HFFc6 (cell line): ENCODE results near the gene TMEM161B. TPM values are rescaled to one million over a fixed set of nuclear protein-coding genes. Genes with fewer than 3 reads are reported as not detected.
"Not testable (repeated sequence)": the region's sequence is repeated elsewhere in the genome, so short reads cannot be mapped to it uniquely, and the experiment has no call there.

Experiments used
- DNase-seq: peaks from one replicate; pipeline ENCODE4 v3.0.0-alpha.2; 2018
- H3K27ac Mint-ChIP-seq: 2 replicates; pipeline ENCODE4 v1.8.0; 2020; ENCODE audit warnings: mild to moderate bottlenecking, mixed read lengths
- H3K27me3 Mint-ChIP-seq: 2 replicates; pipeline ENCODE4 v1.8.0; 2021; ENCODE audit warnings: mild to moderate bottlenecking, moderate library complexity, mixed read lengths; ENCODE audit not compliant: insufficient read depth
- H3K36me3 Mint-ChIP-seq: 2 replicates; pipeline ENCODE4 v1.8.0; 2021; ENCODE audit warnings: low read depth, mixed read lengths
- H3K4me1 Mint-ChIP-seq: 2 replicates; pipeline ENCODE4 v1.8.0; 2020; ENCODE audit warnings: low read depth, mixed read lengths
- H3K4me3 Mint-ChIP-seq: 2 replicates; pipeline ENCODE4 v1.8.0; 2020; ENCODE audit warnings: mild to moderate bottlenecking, moderate library complexity, mixed read lengths
- H3K9me3 Mint-ChIP-seq: 2 replicates; pipeline ENCODE4 v1.8.0; 2020; ENCODE audit warnings: mild to moderate bottlenecking, mixed read lengths
- CTCF ChIP-seq: fragments of 200-600 bp; sonication (generic); IDR thresholded peaks from 2 replicates; pipeline ENCODE4 v1.5.0; 2021; ENCODE audit warnings: antibody characterized with exemption, mild to moderate bottlenecking
- total RNA-seq, 6 experiments: library from RNA; stranded (reverse); fragmentation: NEBNext Ultra II Directional; extraction: Animal tissue kit (Norgen Biotek cat#: 25700); gene quantifications; 2 replicates in 1 of 6; 3 replicates in 5 of 6; pipeline ENCODE4 v1.2.3, GENCODE V29; 2021

The TMEM161B gene
- total RNA-seq, 6 experiments from 2014 or later = 9.0 to 12.0 (median 9.5) TPM

GRCh38 chr5:88276378-88276777 lies 7.7 kb upstream of the TMEM161B start:
- H3K27ac Mint-ChIP-seq = no peak overlapping the region
- no peak overlapping the region for H3K4me3 Mint-ChIP-seq
- TF ChIP-seq CTCF = no peak
- no peaks in the 10 kb centered on the region for H3K27me3 Mint-ChIP-seq
- 0 out of 2 replicates have a peak, but pooled peaks cover 5% of the 10 kb centered on the region for H3K4me1 Mint-ChIP-seq
- DNase-seq = no peak
- H3K36me3 Mint-ChIP-seq = peaks cover 5% of the 10 kb centered on the region
- H3K9me3 Mint-ChIP-seq = no peaks in the 10 kb centered on the region

GRCh38 chr5:88275581-88275980 lies 6.9 kb upstream of the TMEM161B start:
- Mint-ChIP-seq H3K27ac (no peak overlapping the region), H3K4me3 (no peak overlapping the region), H3K36me3 (peaks cover 11% of the 10 kb centered on the region), H3K9me3 (no peaks in the 10 kb centered on the region), H3K4me1 (peaks cover 9% of the 10 kb centered on the region), H3K27me3 (no peaks in the 10 kb centered on the region)
- TF ChIP-seq CTCF = no peak
- no peak for DNase-seq

- H3K36me3 Mint-ChIP-seq = peaks cover 27% of the 10 kb centered on the region
- H3K4me3 Mint-ChIP-seq = peak overlapping the region; percentile 99
- no peak for DNase-seq
- peaks cover 35% of the 10 kb centered on the region for H3K4me1 Mint-ChIP-seq
- no peak for TF ChIP-seq CTCF
- H3K9me3 Mint-ChIP-seq = peaks cover 3% of the 10 kb centered on the region; the same call in 1 of the 2 replicates
- peak overlapping the region; percentile 93 for H3K27ac Mint-ChIP-seq
- H3K27me3 Mint-ChIP-seq = no peaks in the 10 kb centered on the region
Observed at GRCh38 chr5:88269222-88269771, 652 bp upstream of the TMEM161B start.

GRCh38 chr5:88264565-88264964 lies 4.1 kb downstream of the TMEM161B start:
- H3K27ac Mint-ChIP-seq, H3K9me3 Mint-ChIP-seq, DNase-seq, H3K27me3 Mint-ChIP-seq, H3K4me3 Mint-ChIP-seq: not testable (repeated sequence)
- H3K36me3 Mint-ChIP-seq = peaks cover 14% of the 10 kb centered on the region; the same call in 1 of the 2 replicates
- H3K4me1 Mint-ChIP-seq = peaks cover 36% of the 10 kb centered on the region

GRCh38 chr5:88263349-88263748 lies 5.3 kb downstream of the TMEM161B start:
- Mint-ChIP-seq H3K36me3 (peaks cover 11% of the 10 kb centered on the region; the same call in 1 of the 2 replicates), H3K4me1 (peaks cover 36% of the 10 kb centered on the region), H3K27ac (no peak overlapping the region), H3K4me3 (no peak overlapping the region), H3K9me3 (peaks cover 3% of the 10 kb centered on the region; the same call in 1 of the 2 replicates), H3K27me3 (no peaks in the 10 kb centered on the region)
- TF ChIP-seq CTCF = no peak
- no peak for DNase-seq

- peaks cover 3% of the 10 kb centered on the region; the same call in 1 of the 2 replicates for H3K9me3 Mint-ChIP-seq
- no peak for TF ChIP-seq CTCF
- peaks cover 25% of the 10 kb centered on the region for H3K4me1 Mint-ChIP-seq
- peaks cover 10% of the 10 kb centered on the region; the same call in 1 of the 2 replicates for H3K36me3 Mint-ChIP-seq
- no peaks in the 10 kb centered on the region for H3K27me3 Mint-ChIP-seq
- H3K4me3 Mint-ChIP-seq = no peak overlapping the region
- H3K27ac Mint-ChIP-seq = no peak overlapping the region
- peak; percentile 49 for DNase-seq
Observed at GRCh38 chr5:88262116-88262515, 6.5 kb downstream of the TMEM161B start.
